Nephron progenitor cell (in vitro differentiated cells): ENCODE data around the gene TCP11.

Experiments used
- DNase-seq: peaks from one replicate; pipeline ENCODE4 v3.0.0; 2021
- H3K27ac Mint-ChIP-seq: 2 replicates; pipeline ENCODE4 v1.8.0; 2021; ENCODE audit warnings: mild to moderate bottlenecking, moderate library complexity, mixed read lengths
- H3K27me3 Mint-ChIP-seq: 2 replicates; pipeline ENCODE4 v1.8.0; 2021; ENCODE audit warnings: mild to moderate bottlenecking, low read depth, mixed read lengths; ENCODE audit not compliant: poor library complexity
- H3K36me3 Mint-ChIP-seq: 2 replicates; pipeline ENCODE4 v1.8.0; 2021; ENCODE audit warnings: low read depth, mixed read lengths
- H3K4me1 Mint-ChIP-seq: 2 replicates; pipeline ENCODE4 v1.8.0; 2021; ENCODE audit warnings: mixed read lengths
- H3K4me3 Mint-ChIP-seq: 2 replicates; pipeline ENCODE4 v1.8.0; 2021; ENCODE audit warnings: mild to moderate bottlenecking, moderate library complexity, mixed read lengths
- H3K9me3 Mint-ChIP-seq: 2 replicates; pipeline ENCODE4 v1.8.0; 2021; ENCODE audit warnings: mild to moderate bottlenecking, moderate library complexity, mixed read lengths
- CTCF ChIP-seq: fragments of 200-600 bp; sonication (generic); IDR thresholded peaks from 2 replicates; pipeline ENCODE4 v1.5.0; 2021; ENCODE audit warnings: antibody characterized with exemption

TCP11 gene

DNA sequence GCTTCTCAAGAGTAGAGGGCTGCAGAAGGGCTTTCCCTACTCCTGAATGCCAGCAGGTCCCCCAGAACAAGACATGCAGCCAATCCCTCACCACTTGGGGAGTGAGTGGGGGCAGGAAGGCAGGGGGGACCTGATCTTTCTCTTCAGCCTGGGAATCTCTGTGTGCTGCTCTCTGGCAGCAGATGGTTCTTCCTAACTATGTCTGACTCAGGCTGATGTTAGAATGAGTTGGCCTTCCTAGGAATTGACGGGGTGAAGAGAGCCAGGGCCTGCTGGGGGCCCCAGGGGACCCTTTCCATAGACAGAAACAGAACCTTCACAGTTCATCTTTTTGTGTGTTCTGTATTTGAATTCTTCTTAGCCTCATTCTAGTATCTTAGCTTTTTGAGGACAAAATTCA lies 29.0 kb upstream of the TCP11 start:
- Mint-ChIP-seq H3K4me3 (no peak overlapping the region), H3K27ac (no peak overlapping the region), H3K9me3 (peaks cover 6% of the 10 kb centered on the region), H3K4me1 (peaks cover 74% of the 10 kb centered on the region), H3K36me3 (no peaks in the 10 kb centered on the region), H3K27me3 (peaks cover 17% of the 10 kb centered on the region)
- no peak for TF ChIP-seq CTCF
- no peak for DNase-seq

GRCh38 chr6:35168461-35168861 lies 27.3 kb upstream of the TCP11 start:
- peaks cover 9% of the 10 kb centered on the region for H3K36me3 Mint-ChIP-seq
- H3K4me3 Mint-ChIP-seq, result no peak overlapping the region
- peaks cover 6% of the 10 kb centered on the region for H3K9me3 Mint-ChIP-seq
- peaks cover 83% of the 10 kb centered on the region for H3K4me1 Mint-ChIP-seq
- H3K27me3 Mint-ChIP-seq, result peaks cover 12% of the 10 kb centered on the region
- peak overlapping the region; percentile 1 for H3K27ac Mint-ChIP-seq
- no peak for TF ChIP-seq CTCF
- DNase-seq, result peak; percentile 26

- Mint-ChIP-seq H3K27ac (no peak overlapping the region), H3K27me3 (peaks cover 5% of the 10 kb centered on the region), H3K36me3 (peaks cover 9% of the 10 kb centered on the region), H3K4me3 (no peak overlapping the region), H3K4me1 (peaks cover 82% of the 10 kb centered on the region), H3K9me3 (peaks cover 6% of the 10 kb centered on the region)
- no peak for DNase-seq
- TF ChIP-seq CTCF, result no peak
Measured at GRCh38 chr6:35167505-35167904, 26.4 kb upstream of the TCP11 start.

DNA sequence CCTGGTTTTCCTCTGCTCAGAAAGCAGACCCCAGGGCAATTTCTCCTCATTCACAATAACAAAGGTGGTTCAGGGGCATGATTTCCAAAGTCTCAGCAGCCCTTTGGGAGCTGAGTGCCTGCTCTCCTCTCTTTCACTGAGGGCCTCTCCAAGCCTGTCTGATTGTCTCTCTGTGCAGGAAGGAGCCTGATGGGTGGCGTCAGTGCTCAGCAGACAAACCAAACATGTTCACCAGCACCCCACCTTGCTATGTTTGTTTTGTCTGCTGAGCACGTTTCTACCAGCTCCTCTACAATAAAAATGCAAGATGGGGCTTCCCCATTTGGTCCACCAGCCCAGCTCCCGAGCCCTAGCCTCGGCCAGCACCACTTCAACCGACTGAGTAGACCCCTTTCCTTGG lies 25.4 kb upstream of the TCP11 start:
- H3K27me3 Mint-ChIP-seq, result peaks cover 5% of the 10 kb centered on the region
- peaks cover 6% of the 10 kb centered on the region for H3K9me3 Mint-ChIP-seq
- no peak for TF ChIP-seq CTCF
- no peak overlapping the region for H3K4me3 Mint-ChIP-seq
- DNase-seq, result no peak
- peaks cover 88% of the 10 kb centered on the region for H3K4me1 Mint-ChIP-seq
- H3K36me3 Mint-ChIP-seq, result peaks cover 9% of the 10 kb centered on the region
- H3K27ac Mint-ChIP-seq, result no peak overlapping the region

DNA sequence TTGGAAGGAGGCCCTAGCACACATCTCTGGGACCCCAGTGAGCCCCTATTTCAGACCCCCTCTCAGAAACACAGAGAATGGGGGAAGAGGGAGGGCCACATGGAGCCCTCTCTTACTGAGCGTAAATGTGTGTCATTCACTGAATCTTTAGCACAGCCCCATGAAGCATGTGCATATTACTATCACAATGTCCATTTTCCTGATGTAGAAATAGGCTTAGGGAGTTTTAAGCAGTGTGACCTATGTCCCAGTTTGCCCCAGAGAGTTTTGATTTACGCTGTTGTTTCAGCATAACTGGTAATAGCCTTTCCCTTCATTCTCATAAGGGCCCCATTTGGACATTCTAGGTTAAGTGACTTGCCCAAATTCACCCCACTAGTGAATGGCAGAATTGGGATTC lies 25.0 kb upstream of the TCP11 start:
- no peak for TF ChIP-seq CTCF
- Mint-ChIP-seq H3K4me1 (peaks cover 90% of the 10 kb centered on the region), H3K9me3 (peaks cover 6% of the 10 kb centered on the region), H3K27me3 (peaks cover 3% of the 10 kb centered on the region), H3K4me3 (no peak overlapping the region), H3K27ac (no peak overlapping the region), H3K36me3 (peaks cover 9% of the 10 kb centered on the region)
- DNase-seq, result no peak

GRCh38 chr6:35165630-35166071 lies 24.5 kb upstream of the TCP11 start:
- Mint-ChIP-seq H3K27ac (no peak overlapping the region), H3K27me3 (no peaks in the 10 kb centered on the region)

More at GRCh38 chr6:35165630-35166071, 24.5 kb upstream of the TCP11 start:
- Mint-ChIP-seq H3K9me3 (peaks cover 6% of the 10 kb centered on the region), H3K4me1 (peaks cover 90% of the 10 kb centered on the region), H3K36me3 (peaks cover 9% of the 10 kb centered on the region), H3K4me3 (no peak overlapping the region)
- no peak for DNase-seq
- no peak for TF ChIP-seq CTCF
